ENCODE data around the gene RNF223.
"Not testable (repeated sequence)": the region's sequence is repeated elsewhere in the genome, so short reads cannot be mapped to it uniquely, and the experiment has no call there.

RNF223 gene

GRCh38 chr1:1087351-1088028, 13.4 kb upstream of the RNF223 start:
- no peak for DNase-seq (ENCODE audit: low read depth)

DNA sequence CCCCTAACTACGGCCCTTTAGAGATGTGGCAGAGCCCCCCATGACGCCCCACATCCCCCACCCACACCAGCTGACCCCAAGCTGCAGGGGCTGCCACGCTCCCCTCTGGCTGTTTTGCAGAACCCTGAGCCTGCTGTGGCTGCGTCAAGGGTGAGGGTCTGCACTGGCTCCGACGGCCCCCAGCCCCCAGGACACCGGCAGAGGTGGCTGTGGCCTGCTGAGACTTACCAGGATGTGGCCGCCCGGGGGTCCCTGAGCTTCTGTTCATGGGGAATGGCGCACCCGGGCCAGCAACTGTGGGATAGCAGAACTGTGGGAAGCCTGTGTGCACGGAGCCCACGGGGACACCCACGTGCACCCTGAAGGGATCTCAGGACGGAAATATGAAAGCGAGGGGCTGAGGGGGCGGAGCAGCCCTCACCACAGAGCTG, 12.8 kb upstream of the RNF223 start:
- no peak for DNase-seq (ENCODE audit: low read depth)

DNA sequence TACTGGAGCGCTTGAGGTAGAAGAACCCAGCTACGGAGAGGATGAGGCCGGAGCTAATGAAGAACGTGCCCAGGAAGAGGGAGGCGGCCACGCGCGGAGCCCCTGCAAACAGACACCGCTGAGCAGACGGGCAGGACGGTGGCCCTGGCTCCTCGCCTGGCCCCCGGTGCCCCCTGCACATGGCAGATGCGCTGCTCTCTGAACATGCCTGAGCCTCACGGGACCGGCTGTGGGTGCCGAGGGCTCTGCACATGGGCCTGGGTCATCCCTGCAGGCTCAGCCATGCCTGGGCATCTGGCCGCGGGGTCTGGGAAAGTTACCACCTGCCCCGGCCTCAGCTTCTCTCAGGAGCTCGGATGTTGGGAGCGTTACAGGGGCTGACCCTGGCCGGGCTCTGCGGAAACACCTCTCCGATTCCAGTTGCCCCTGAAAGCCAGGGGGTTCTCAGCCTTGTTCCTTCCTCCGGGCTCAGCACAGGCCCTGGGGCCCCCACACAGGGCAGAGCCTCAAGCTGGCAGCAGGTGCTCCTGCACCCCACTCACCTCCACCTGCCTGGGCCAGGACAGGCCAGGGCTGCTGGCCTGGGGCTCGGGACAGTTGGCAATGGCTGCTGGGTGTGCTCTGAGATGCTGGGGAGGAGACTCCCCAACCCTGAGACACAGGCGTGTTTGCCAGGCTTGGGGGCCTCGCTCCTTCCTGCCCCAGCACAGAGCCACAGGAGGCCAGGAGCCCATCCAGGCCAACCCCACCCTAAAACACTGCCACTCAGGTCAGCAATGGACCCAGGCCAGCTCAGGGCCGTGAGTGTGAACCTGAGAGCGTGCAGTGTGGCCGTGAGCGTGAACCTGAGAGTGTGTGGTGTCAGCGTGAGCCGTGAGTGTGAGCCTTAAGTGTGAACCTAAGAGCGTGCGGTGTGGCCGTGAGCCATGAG, 12.1 kb upstream of the RNF223 start:
- no peak for DNase-seq (ENCODE audit: low read depth)

GRCh38 chr1:1085171-1085841, 11.2 kb upstream of the RNF223 start:
- no peak for DNase-seq (ENCODE audit: low read depth)

- DNase-seq (ENCODE audit: low read depth): no peak
These were observed 10.5 kb upstream of the RNF223 start for GRCh38 chr1:1084372-1085170.

- DNase-seq (ENCODE audit: low read depth): no peak
These were observed 9.6 kb upstream of the RNF223 start for GRCh38 chr1:1083416-1084371.

DNA sequence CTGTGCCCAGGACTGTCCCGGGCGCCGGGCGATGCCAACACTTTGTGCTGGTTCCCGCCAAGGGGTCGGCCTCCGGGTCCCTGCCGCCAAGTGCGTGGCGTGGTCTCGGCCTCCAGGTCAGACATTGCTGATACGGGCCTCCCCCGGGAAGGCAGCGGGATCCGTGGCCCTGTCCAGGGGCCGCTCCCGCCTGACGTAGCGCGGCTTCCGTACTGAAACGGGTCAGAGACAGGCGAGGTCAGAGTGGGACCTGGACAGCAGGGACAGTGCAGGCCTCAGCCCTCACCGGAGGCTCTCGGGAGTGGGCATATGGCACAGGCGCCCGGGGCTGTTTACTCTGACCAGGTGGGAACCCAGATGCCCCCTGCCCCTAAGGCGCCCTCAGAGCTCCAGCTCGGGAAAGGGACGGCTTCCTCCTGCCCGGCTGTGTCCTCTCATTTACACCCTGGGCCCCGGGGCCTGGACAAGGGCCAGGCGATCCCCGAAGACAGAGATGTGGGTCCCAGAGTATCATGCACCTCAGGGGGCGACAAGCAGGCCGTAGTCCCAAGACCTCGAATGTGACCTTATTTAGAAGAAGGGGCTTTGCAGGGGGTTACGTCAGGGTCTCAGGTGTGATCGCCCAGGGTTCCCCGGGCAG, 8.8 kb upstream of the RNF223 start:
- DNase-seq (ENCODE audit: low read depth): no peak

GRCh38 chr1:1082239-1082775, 8.2 kb upstream of the RNF223 start:
- no peak for DNase-seq (ENCODE audit: low read depth)

DNA sequence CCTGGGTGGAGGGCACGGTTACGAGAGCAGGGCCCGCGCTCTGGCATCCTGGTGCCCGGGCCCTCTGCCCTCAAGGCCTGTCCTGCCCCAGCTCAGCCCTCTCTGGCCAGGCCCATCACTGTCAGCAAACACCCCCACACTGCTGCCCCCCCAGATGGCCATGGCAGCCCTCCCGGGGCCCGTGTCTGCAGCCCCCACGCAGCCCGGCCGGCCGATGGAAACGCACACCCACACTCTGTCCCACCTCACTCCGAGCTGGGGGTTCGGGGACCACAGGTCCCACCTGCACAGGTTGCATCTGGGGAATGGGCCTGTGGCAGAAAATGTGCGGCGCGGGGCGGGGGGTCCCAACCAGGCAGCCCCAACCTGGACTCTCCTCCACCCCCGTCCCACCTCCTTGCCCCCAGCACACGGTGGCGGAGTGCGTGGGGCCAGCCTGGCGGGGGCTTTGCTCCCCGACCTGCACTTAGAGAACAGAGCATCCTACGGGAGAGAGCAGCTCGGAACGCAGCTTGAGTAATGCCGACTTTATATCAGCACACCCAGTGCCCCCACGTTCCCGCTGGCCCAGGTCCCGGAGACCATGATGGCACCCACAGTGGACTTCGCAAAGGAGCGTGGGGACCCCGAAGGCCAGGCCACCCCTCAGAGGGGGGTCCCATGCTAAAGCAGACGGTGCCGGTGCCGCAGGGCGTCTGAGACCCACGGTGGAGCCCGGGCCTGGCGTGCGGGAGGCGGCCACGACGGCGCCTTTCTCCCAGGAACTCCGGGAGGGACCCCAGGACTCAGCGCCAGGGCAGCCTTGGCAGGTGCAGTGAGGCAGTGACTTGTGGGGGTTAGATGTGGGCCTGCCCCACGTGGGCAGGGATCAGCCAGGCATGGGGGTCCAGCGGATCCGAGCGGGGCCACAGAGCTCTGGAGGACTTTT, 7.5 kb upstream of the RNF223 start:
- no peak for DNase-seq (ENCODE audit: low read depth)

DNA sequence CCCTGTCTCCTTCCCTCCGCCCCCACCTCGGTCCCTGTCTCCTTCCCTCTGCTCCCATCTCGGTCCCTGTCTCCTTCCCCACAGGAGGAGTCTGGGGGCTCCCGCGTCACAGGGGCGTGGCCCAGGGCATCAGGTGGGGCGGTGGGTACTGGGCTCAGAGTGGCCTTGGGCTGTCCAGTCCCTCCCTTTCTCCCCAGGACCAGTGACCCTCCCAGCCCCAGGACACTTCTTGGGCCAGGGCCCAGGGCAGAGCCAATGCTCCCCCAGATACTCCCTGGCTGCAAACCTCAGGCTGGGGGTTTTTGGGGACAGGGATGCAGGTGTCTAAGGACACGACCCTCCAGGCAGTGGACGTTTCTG, 6.8 kb upstream of the RNF223 start:
- DNase-seq (ENCODE audit: low read depth): no peak

DNA sequence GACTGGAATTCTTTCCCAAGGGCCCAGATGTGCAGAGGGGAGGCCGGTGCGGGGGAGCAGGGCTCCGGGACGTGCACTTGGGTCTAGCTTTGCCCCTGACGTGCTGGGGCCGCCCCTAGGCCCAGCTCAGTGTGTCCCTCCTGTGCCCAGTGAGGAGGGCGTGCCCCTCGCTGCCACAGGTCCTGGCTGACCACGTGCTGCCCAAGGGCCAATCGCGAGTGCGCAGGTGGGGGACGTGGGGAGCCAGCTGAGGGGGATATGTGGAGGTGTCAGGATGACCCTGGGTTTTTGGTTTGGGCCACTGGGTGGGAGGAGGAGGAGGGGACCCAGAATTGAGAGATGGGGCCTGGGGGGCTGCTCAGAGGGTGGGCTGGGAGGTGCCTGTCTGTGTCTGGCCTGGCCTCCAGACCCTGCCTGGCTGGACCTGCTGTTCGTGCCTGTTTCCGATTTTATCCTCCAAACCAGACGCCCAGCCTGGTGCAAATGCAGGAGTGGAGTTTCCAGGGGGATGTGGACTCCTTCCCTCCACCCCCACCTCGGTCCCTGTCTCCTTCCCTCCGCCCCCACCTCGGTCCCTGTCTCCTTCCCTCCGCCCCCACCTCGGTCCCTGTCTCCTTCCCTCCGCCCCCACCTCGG, 6.1 kb upstream of the RNF223 start:
- DNase-seq (ENCODE audit: low read depth): no peak

DNA sequence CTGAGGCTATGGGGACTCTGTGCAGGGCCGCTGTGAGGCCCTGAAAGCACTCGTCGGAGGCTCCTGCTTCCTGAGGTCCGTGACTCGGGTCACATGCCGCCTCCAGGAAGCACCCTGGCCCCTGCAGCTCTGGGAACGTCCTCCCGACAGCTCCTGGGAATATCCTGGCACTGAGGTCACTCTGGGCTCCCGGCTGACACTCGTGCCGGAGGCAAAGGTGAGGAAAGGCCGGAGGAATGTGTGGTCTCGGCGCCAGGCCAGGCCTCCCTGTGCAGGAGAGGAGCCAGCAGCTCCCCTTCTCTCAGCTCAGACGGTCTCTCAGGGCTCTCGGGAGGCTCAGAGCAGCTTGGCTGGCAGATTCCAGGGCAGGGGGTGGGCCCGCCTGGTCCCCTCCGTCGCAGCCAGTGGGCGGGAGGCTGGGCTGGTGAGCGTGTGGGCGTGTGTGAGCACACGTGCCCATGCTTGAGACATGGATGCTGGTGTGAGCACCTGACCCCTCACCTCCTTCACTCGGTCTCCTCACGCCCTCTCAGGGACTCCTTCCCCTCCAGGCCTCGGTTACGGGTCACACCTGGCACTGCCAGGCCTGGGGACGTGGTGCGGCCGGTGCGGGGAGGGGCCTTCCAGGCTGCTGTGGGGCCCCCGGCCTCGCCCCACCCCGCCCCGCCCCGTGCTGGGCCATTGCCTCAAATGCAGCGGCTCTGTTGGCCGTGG, 5.5 kb upstream of the RNF223 start:
- DNase-seq (ENCODE audit: low read depth): peak; percentile 24

- DNase-seq (ENCODE audit: low read depth): not testable (repeated sequence)
These were observed 3.3 kb upstream of the RNF223 start for GRCh38 chr1:1077396-1077795.

DNA sequence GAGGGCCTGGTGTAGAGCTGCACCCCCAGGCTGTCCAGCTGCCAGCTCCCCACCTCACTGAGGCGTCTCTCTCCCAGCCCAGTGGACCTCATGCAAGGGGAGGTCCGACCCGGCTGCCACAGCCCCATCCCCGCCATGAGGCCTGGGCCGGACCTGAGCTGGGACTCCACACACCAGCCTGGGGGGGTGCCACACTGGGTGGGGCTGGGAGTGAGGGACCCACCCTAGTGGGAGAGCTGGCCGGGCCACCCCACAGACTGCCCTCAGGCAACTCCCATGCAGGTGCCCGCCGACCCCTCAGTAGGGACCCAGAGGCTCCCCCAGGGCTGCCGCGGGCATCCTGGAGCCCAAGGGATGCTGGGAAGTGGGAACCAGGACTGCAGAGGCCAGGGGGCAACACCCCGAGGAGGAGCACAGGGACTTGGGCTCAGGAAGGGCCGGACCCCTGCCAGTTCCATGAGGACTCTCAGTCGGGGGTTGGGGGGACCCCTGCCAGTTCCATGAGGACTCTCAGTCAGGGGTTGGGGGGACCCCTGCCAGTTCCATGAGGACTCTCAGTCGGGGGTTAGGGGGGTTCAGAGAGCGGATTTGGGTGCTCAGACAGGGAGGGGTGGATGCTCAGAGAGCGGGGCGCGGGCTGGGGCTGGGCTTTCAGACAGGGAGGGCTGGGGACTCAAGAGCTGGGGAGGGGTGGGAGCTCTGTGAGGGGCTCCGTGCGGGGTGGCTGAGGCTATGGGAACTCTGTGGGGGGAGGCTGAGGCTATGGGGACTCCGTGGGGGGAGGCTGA, 1.2 kb upstream of the RNF223 start:
- DNase-seq (ENCODE audit: low read depth): no peak

DNA sequence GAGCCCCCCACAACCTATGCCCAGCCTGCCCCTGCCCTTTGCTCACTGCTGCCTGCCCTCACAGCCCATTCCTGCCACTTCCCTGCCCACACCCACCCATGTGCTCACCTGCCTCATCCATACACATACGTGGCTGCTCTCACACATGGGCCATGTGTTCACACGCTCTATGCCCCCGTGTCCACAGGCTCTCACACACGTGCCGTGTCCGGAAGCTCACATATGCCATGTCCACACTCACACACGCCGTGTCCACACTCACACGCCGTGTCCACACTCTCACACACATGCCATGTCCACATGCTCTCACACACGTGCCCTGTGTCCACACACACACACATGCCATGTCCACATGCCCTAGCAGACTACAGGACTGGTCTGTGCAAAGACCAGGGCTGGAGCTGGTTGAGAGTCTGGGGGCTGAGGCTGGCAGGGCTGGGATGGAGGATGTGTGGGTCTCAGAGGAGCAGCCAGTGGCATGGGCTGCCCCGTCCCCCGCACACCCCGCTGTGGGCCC, 583 bp upstream of the RNF223 start:
- DNase-seq (ENCODE audit: low read depth): no peak

GRCh38 chr1:1072849-1073742, 1.0 kb downstream of the RNF223 start:
- no peak for DNase-seq (ENCODE audit: low read depth)
